Rectal smooth muscle tissue (tissue), 1 donor: ENCODE data around the gene CMTM3.
"Not testable (repeated sequence)": the region's sequence is repeated elsewhere in the genome, so short reads cannot be mapped to it uniquely, and the experiment has no call there.

ENCODE experiments used
- H3K27ac ChIP-seq: one replicate; pipeline ENCODE4 v1.7.0; 2013; ENCODE audit warnings: low read depth, low read length, inconsistent platforms
- H3K27me3 ChIP-seq: one replicate; pipeline ENCODE4 v1.7.0; 2013; ENCODE audit warnings: low read length; ENCODE audit not compliant: control insufficient read depth, insufficient read depth
- H3K36me3 ChIP-seq: one replicate; pipeline ENCODE4 v1.7.0; 2013; ENCODE audit warnings: low read length; ENCODE audit not compliant: control insufficient read depth, insufficient read depth
- H3K4me1 ChIP-seq: one replicate; pipeline ENCODE4 v1.7.0; 2013; ENCODE audit warnings: low read length; ENCODE audit not compliant: control insufficient read depth, insufficient read depth
- H3K4me3 ChIP-seq: one replicate; pipeline ENCODE4 v1.7.0; 2013; ENCODE audit warnings: low read length
- H3K9ac ChIP-seq: one replicate; pipeline ENCODE4 v1.7.0; 2013; ENCODE audit warnings: low read length

The CMTM3 gene

GRCh38 chr16:66604376-66605176, at the start of gene CMTM3:
Gene CMTM3 (plus strand): TSS chr16:66604704. CDS start chr16:66604806, 102 bp downstream.
- Histone ChIP-seq H3K4me3 (peak within 1 kb of the TSS; percentile 76), H3K9ac (peak within 1 kb of the TSS; percentile 6), H3K36me3 (peaks cover under 1% of the 10 kb centered on the region), H3K27ac (peak within 1 kb of the TSS; percentile 59), H3K27me3 (peaks cover 4% of the 10 kb centered on the region), H3K4me1 (peaks cover 7% of the 10 kb centered on the region)

- no peak overlapping the region for H3K9ac ChIP-seq
- no peaks in the 10 kb centered on the region for H3K4me1 ChIP-seq
- H3K36me3 ChIP-seq, result peaks cover 7% of the 10 kb centered on the region
- no peak overlapping the region for H3K4me3 ChIP-seq
- H3K27me3 ChIP-seq, result no peaks in the 10 kb centered on the region
- no peak overlapping the region for H3K27ac ChIP-seq
Observed at GRCh38 chr16:66560107-66560506, 44.4 kb upstream of the CMTM3 start.

GRCh38 chr16:66561381-66562080, 43.0 kb upstream of the CMTM3 start:
- Histone ChIP-seq H3K4me3 (no peak overlapping the region), H3K27me3 (no peaks in the 10 kb centered on the region), H3K9ac (no peak overlapping the region), H3K27ac (no peak overlapping the region), H3K36me3 (peaks cover 12% of the 10 kb centered on the region), H3K4me1 (no peaks in the 10 kb centered on the region)

- Histone ChIP-seq H3K27me3 (no peaks in the 10 kb centered on the region), H3K4me3 (no peak overlapping the region), H3K4me1 (no peaks in the 10 kb centered on the region), H3K9ac (no peak overlapping the region), H3K36me3 (peaks cover 15% of the 10 kb centered on the region), H3K27ac (no peak overlapping the region)
Observed at GRCh38 chr16:66562409-66562808, 42.1 kb upstream of the CMTM3 start.

- H3K27ac ChIP-seq, result no peak overlapping the region
- H3K36me3 ChIP-seq, result peaks cover 15% of the 10 kb centered on the region
- no peaks in the 10 kb centered on the region for H3K27me3 ChIP-seq
- no peak overlapping the region for H3K4me3 ChIP-seq
- H3K9ac ChIP-seq, result no peak overlapping the region
- H3K4me1 ChIP-seq, result no peaks in the 10 kb centered on the region
Observed at GRCh38 chr16:66562986-66563385, 41.5 kb upstream of the CMTM3 start.

GRCh38 chr16:66563574-66564334, 40.8 kb upstream of the CMTM3 start:
- Histone ChIP-seq H3K4me1 (no peaks in the 10 kb centered on the region), H3K4me3 (no peak overlapping the region), H3K36me3 (peaks cover 15% of the 10 kb centered on the region), H3K27ac (no peak overlapping the region), H3K27me3 (no peaks in the 10 kb centered on the region), H3K9ac (no peak overlapping the region)

- no peak within 1 kb of the TSS for H3K9ac ChIP-seq
- H3K4me3 ChIP-seq, result no peak within 1 kb of the TSS
- H3K36me3 ChIP-seq, result peaks cover 15% of the 10 kb centered on the region
- no peaks in the 10 kb centered on the region for H3K4me1 ChIP-seq
- no peak within 1 kb of the TSS for H3K27ac ChIP-seq
- H3K27me3 ChIP-seq, result no peaks in the 10 kb centered on the region
Observed at GRCh38 chr16:66566051-66566901, 38.2 kb upstream of the CMTM3 start, which contains the start of gene CMTM1. Gene CMTM1 (plus strand): TSS chr16:66566439. CDS start chr16:66566514, 75 bp downstream.

GRCh38 chr16:66567270-66567669, 37.2 kb upstream of the CMTM3 start:
- H3K36me3 ChIP-seq, result peaks cover 15% of the 10 kb centered on the region
- H3K4me3 ChIP-seq, H3K27ac ChIP-seq, H3K4me1 ChIP-seq, H3K9ac ChIP-seq, H3K27me3 ChIP-seq: not testable (repeated sequence)

GRCh38 chr16:66568355-66568754, 36.1 kb upstream of the CMTM3 start:
- H3K36me3 ChIP-seq, result peaks cover 15% of the 10 kb centered on the region
- H3K4me3 ChIP-seq, result no peak overlapping the region
- H3K4me1 ChIP-seq, result no peaks in the 10 kb centered on the region
- H3K9ac ChIP-seq, result no peak overlapping the region
- no peaks in the 10 kb centered on the region for H3K27me3 ChIP-seq
- H3K27ac ChIP-seq, result no peak overlapping the region

- H3K27ac ChIP-seq, result no peak overlapping the region
- H3K4me1 ChIP-seq, result no peaks in the 10 kb centered on the region
- no peak overlapping the region for H3K4me3 ChIP-seq
- no peak overlapping the region for H3K9ac ChIP-seq
- peaks cover 12% of the 10 kb centered on the region for H3K36me3 ChIP-seq
- no peaks in the 10 kb centered on the region for H3K27me3 ChIP-seq
Observed at GRCh38 chr16:66569131-66569530, 35.4 kb upstream of the CMTM3 start.

- Histone ChIP-seq H3K27me3 (no peaks in the 10 kb centered on the region), H3K36me3 (peaks cover 9% of the 10 kb centered on the region), H3K4me3 (no peak overlapping the region), H3K4me1 (no peaks in the 10 kb centered on the region), H3K9ac (no peak overlapping the region), H3K27ac (no peak overlapping the region)
Observed at GRCh38 chr16:66569827-66570405, 34.6 kb upstream of the CMTM3 start.
